GM23338 (cell line): ENCODE measurements around the gene MOB3B. TPM values are rescaled to one million over a fixed set of nuclear protein-coding genes. Genes with fewer than 3 reads are reported as not detected.

Experiments used
- ATAC-seq: fragments of 200-7000 bp; cut with Tn5 transposase; 3 replicates; pipeline ENCODE4 v1.9.1; 2020
- DNase-seq: peaks from one replicate; pipeline ENCODE4 v3.0.0-alpha.2; 2015; ENCODE audit warnings: low spot score
- H2AFZ ChIP-seq: fragments of 200-600 bp; sonication (generic); 2 replicates; pipeline ENCODE4 v1.8.0; 2016; ENCODE audit warnings: antibody characterized with exemption, mild to moderate bottlenecking, moderate library complexity
- H3F3A ChIP-seq: fragments of 200-600 bp; sonication (generic); replicated peaks from 2 replicates; pipeline ENCODE4 v1.8.0; 2017; ENCODE audit warnings: antibody characterized with exemption, mixed run types, low read depth
- H3K27ac ChIP-seq: fragments of 200-600 bp; sonication (generic); 2 replicates; pipeline ENCODE4 v1.6.1; 2016; ENCODE audit warnings: low read depth
- H3K27me3 ChIP-seq: fragments of 200-600 bp; sonication (generic); 2 replicates; pipeline ENCODE4 v1.8.0; 2016; ENCODE audit warnings: mild to moderate bottlenecking, mixed run types, moderate library complexity; ENCODE audit not compliant: insufficient read depth
- H3K36me3 ChIP-seq: fragments of 200-600 bp; sonication (generic); 2 replicates; pipeline ENCODE4 v1.8.0; 2016; ENCODE audit warnings: mild to moderate bottlenecking; ENCODE audit not compliant: insufficient read depth
- H3K4me1 ChIP-seq: fragments of 200-600 bp; sonication (generic); 2 replicates; pipeline ENCODE4 v1.8.0; 2016; ENCODE audit warnings: mild to moderate bottlenecking, moderate library complexity; ENCODE audit not compliant: insufficient read depth
- H3K4me2 ChIP-seq: fragments of 200-600 bp; sonication (generic); 2 replicates; pipeline ENCODE4 v1.7.1; 2017; ENCODE audit warnings: mixed run types
- H3K4me3 ChIP-seq: fragments of 200-600 bp; sonication (generic); 2 replicates; pipeline ENCODE4 v1.6.1; 2016; ENCODE audit warnings: mixed run types
- H3K79me2 ChIP-seq: fragments of 200-600 bp; sonication (generic); replicated peaks from 2 replicates; pipeline ENCODE4 v1.8.0; 2017; ENCODE audit warnings: mild to moderate bottlenecking; ENCODE audit not compliant: insufficient read depth
- H3K9me2 ChIP-seq: fragments of 200-600 bp; sonication (generic); 2 replicates; pipeline ENCODE4 v1.8.0; 2017; ENCODE audit not compliant: insufficient read depth
- H4K20me1 ChIP-seq: fragments of 200-600 bp; sonication (generic); replicated peaks from 2 replicates; pipeline ENCODE4 v1.8.0; 2017; ENCODE audit warnings: mild to moderate bottlenecking; ENCODE audit not compliant: insufficient read depth
- H3K27ac Mint-ChIP-seq: 2 replicates; pipeline ENCODE4 v1.8.0; 2020; ENCODE audit warnings: inconsistent platforms, mild to moderate bottlenecking, moderate library complexity, mixed read lengths
- H3K27me3 Mint-ChIP-seq: 3 replicates; pipeline ENCODE4 v1.8.0; 2022; ENCODE audit warnings: low read depth, mild to moderate bottlenecking, moderate library complexity, mixed read lengths, inconsistent platforms; ENCODE audit not compliant: insufficient read depth, poor library complexity
- H3K36me3 Mint-ChIP-seq: 3 replicates; pipeline ENCODE4 v1.8.0; 2021; ENCODE audit warnings: low read depth, mild to moderate bottlenecking, inconsistent platforms, moderate library complexity, mixed read lengths
- H3K4me1 Mint-ChIP-seq: 3 replicates; pipeline ENCODE4 v1.8.0; 2020; ENCODE audit warnings: mild to moderate bottlenecking, inconsistent platforms, mixed read lengths
- H3K4me3 Mint-ChIP-seq: 3 replicates; pipeline ENCODE4 v1.8.0; 2021; ENCODE audit warnings: moderate library complexity, mild to moderate bottlenecking, inconsistent platforms, mixed read lengths
- H3K9me3 Mint-ChIP-seq: 3 replicates; pipeline ENCODE4 v1.8.0; 2020; ENCODE audit warnings: moderate library complexity, mild to moderate bottlenecking, inconsistent platforms, mixed read lengths
- CREB1 ChIP-seq: fragments of 250-450 bp; sonication (Bioruptor Pico); IDR thresholded peaks from 2 replicates; pipeline ENCODE4 v1.5.0; 2020; ENCODE audit warnings: low read depth, mild to moderate bottlenecking, moderate library complexity
- ETS1 ChIP-seq: IDR thresholded peaks from 2 replicates; pipeline ENCODE4 v1.6.1; 2016; ENCODE audit warnings: antibody characterized with exemption
- EZH2 ChIP-seq: fragments of 200-600 bp; sonication (generic); IDR thresholded peaks from one replicate; pipeline ENCODE4 v1.8.0; 2017; ENCODE audit warnings: antibody characterized with exemption, mild to moderate bottlenecking, low read depth; ENCODE audit not compliant: unreplicated experiment
- EZH2phosphoT487 ChIP-seq: fragments of 200-600 bp; sonication (generic); IDR thresholded peaks from one replicate; pipeline ENCODE4 v1.8.1; 2018; ENCODE audit warnings: antibody characterized with exemption; ENCODE audit not compliant: unreplicated experiment
- JUNB ChIP-seq: IDR thresholded peaks from one replicate; pipeline ENCODE4 v1.6.1; 2016; ENCODE audit warnings: antibody characterized with exemption; ENCODE audit not compliant: unreplicated experiment
- NANOG ChIP-seq: IDR thresholded peaks from 2 replicates; pipeline ENCODE4 v1.6.1; 2016; ENCODE audit warnings: antibody characterized with exemption, borderline replicate concordance
- POLR2AphosphoS5 ChIP-seq: IDR thresholded peaks from 2 replicates; pipeline ENCODE4 v1.6.1; 2016; ENCODE audit warnings: antibody characterized with exemption, low read depth
- REST ChIP-seq: IDR thresholded peaks from one replicate; pipeline ENCODE4 v1.6.1; 2018; ENCODE audit warnings: antibody characterized with exemption; ENCODE audit not compliant: unreplicated experiment
- STAT1 ChIP-seq: IDR thresholded peaks from one replicate; pipeline ENCODE4 v1.6.1; 2016; ENCODE audit warnings: antibody characterized with exemption; ENCODE audit not compliant: unreplicated experiment
- ZNF114 ChIP-seq: fragments of 250-450 bp; sonication (Bioruptor Pico); IDR thresholded peaks from 2 replicates; pipeline ENCODE4 v1.5.0; 2020; ENCODE audit warnings: mild to moderate bottlenecking, moderate library complexity
- ZNF331 ChIP-seq: fragments of 250-450 bp; sonication (Bioruptor Pico); IDR thresholded peaks from 2 replicates; pipeline ENCODE4 v1.5.0; 2020; ENCODE audit warnings: low read depth, mild to moderate bottlenecking, moderate library complexity
- polyA plus RNA-seq: library from polyadenylated mRNA; unstranded; fragments of >200 nt; fragmentation: Nextera tagmentation; extraction: Ambion mirVana; gene quantifications from 2 replicates; pipeline ENCODE4 v1.2.1, GENCODE V29; 2016
- total RNA-seq: library from RNA; depleted of rRNA; stranded (reverse); fragments of >200 nt; shearing (Covaris generic); gene quantifications from 2 replicates; pipeline ENCODE4 v1.2.3, GENCODE V29; 2014
- TF ChIP-seq, protein P1 (sequence below), 2 experiments: fragments of 200-600 bp in 1 of 2; sonication (generic) in 1 of 2; conservative IDR thresholded peaks; 2 replicates each; pipeline versions ENCODE4 v1.5.1 to v1.6.1; 2016 to 2017; ENCODE audit warnings: antibody characterized with exemption in 2 of 2, low read depth in 2 of 2, mild to moderate bottlenecking in 2 of 2, moderate library complexity in 1 of 2
- TF ChIP-seq, protein P2 (sequence below): fragments of 250-450 bp; sonication (Bioruptor Pico); IDR thresholded peaks from 2 replicates; pipeline ENCODE4 v1.5.0; 2020; ENCODE audit warnings: mild to moderate bottlenecking, moderate library complexity

Gene MOB3B
- total and polyA plus RNA-seq, 2 experiments from 2014 or later: 7.6 to 12.1 TPM

- no peaks in the 10 kb centered on the region for H3K27me3 ChIP-seq
- H3K27ac Mint-ChIP-seq: no peak overlapping the region; the same call in 1 of the 2 replicates
- ATAC-seq (no peak), DNase-seq (no peak)
- no peaks in the 10 kb centered on the region for H3K4me1 Mint-ChIP-seq
- no peaks in the 10 kb centered on the region for H3F3A ChIP-seq
- no peak overlapping the region for H3K27ac ChIP-seq
- no peak overlapping the region for H3K4me3 Mint-ChIP-seq
- no peaks in the 10 kb centered on the region for H3K9me3 Mint-ChIP-seq
- no peak overlapping the region for H3K4me2 ChIP-seq
- H4K20me1 ChIP-seq: 0 out of 2 replicates have a peak, but pooled peaks cover 3% of the 10 kb centered on the region
- no peaks in the 10 kb centered on the region for H3K4me1 ChIP-seq
- no peaks in the 10 kb centered on the region for H3K27me3 Mint-ChIP-seq
- H3K36me3 ChIP-seq: no peaks in the 10 kb centered on the region; the same call in 1 of the 2 replicates
- no peak overlapping the region for H2AFZ ChIP-seq
- H3K9me2 ChIP-seq: no peaks in the 10 kb centered on the region
- H3K36me3 Mint-ChIP-seq: peaks cover 14% of the 10 kb centered on the region; the same call in 2 of the 3 replicates
- H3K4me3 ChIP-seq: no peak overlapping the region
- TF ChIP-seq NANOG: no peak
- no peak for TF ChIP-seq CREB1
- no peak for TF ChIP-seq POLR2AphosphoS5
- no peak for TF ChIP-seq EZH2
- no peak for TF ChIP-seq ETS1
- TF ChIP-seq, protein P1, sequence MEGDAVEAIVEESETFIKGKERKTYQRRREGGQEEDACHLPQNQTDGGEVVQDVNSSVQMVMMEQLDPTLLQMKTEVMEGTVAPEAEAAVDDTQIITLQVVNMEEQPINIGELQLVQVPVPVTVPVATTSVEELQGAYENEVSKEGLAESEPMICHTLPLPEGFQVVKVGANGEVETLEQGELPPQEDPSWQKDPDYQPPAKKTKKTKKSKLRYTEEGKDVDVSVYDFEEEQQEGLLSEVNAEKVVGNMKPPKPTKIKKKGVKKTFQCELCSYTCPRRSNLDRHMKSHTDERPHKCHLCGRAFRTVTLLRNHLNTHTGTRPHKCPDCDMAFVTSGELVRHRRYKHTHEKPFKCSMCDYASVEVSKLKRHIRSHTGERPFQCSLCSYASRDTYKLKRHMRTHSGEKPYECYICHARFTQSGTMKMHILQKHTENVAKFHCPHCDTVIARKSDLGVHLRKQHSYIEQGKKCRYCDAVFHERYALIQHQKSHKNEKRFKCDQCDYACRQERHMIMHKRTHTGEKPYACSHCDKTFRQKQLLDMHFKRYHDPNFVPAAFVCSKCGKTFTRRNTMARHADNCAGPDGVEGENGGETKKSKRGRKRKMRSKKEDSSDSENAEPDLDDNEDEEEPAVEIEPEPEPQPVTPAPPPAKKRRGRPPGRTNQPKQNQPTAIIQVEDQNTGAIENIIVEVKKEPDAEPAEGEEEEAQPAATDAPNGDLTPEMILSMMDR (conservative IDR thresholded peaks at IDR 0.05; ENCODE audit: low read depth in 2 of 2): no peak
- TF ChIP-seq JUNB: no peak
- no peak for TF ChIP-seq REST
- TF ChIP-seq, protein P2, sequence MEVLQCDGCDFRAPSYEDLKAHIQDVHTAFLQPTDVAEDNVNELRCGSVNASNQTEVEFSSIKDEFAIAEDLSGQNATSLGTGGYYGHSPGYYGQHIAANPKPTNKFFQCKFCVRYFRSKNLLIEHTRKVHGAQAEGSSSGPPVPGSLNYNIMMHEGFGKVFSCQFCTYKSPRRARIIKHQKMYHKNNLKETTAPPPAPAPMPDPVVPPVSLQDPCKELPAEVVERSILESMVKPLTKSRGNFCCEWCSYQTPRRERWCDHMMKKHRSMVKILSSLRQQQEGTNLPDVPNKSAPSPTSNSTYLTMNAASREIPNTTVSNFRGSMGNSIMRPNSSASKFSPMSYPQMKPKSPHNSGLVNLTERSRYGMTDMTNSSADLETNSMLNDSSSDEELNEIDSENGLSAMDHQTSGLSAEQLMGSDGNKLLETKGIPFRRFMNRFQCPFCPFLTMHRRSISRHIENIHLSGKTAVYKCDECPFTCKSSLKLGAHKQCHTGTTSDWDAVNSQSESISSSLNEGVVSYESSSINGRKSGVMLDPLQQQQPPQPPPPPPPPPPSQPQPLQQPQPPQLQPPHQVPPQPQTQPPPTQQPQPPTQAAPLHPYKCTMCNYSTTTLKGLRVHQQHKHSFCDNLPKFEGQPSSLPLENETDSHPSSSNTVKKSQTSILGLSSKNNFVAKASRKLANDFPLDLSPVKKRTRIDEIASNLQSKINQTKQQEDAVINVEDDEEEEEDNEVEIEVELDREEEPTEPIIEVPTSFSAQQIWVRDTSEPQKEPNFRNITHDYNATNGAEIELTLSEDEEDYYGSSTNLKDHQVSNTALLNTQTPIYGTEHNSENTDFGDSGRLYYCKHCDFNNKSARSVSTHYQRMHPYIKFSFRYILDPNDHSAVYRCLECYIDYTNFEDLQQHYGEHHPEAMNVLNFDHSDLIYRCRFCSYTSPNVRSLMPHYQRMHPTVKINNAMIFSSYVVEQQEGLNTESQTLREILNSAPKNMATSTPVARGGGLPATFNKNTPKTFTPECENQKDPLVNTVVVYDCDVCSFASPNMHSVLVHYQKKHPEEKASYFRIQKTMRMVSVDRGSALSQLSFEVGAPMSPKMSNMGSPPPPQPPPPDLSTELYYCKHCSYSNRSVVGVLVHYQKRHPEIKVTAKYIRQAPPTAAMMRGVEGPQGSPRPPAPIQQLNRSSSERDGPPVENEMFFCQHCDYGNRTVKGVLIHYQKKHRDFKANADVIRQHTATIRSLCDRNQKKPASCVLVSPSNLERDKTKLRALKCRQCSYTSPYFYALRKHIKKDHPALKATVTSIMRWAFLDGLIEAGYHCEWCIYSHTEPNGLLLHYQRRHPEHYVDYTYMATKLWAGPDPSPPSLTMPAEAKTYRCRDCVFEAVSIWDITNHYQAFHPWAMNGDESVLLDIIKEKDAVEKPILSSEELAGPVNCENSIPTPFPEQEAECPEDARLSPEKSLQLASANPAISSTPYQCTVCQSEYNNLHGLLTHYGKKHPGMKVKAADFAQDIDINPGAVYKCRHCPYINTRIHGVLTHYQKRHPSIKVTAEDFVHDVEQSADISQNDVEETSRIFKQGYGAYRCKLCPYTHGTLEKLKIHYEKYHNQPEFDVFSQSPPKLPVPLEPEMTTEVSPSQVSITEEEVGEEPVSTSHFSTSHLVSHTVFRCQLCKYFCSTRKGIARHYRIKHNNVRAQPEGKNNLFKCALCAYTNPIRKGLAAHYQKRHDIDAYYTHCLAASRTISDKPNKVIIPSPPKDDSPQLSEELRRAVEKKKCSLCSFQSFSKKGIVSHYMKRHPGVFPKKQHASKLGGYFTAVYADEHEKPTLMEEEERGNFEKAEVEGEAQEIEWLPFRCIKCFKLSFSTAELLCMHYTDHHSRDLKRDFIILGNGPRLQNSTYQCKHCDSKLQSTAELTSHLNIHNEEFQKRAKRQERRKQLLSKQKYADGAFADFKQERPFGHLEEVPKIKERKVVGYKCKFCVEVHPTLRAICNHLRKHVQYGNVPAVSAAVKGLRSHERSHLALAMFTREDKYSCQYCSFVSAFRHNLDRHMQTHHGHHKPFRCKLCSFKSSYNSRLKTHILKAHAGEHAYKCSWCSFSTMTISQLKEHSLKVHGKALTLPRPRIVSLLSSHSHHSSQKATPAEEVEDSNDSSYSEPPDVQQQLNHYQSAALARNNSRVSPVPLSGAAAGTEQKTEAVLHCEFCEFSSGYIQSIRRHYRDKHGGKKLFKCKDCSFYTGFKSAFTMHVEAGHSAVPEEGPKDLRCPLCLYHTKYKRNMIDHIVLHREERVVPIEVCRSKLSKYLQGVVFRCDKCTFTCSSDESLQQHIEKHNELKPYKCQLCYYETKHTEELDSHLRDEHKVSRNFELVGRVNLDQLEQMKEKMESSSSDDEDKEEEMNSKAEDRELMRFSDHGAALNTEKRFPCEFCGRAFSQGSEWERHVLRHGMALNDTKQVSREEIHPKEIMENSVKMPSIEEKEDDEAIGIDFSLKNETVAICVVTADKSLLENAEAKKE (CRISPR knock-in tag): no peak
- TF ChIP-seq STAT1: no peak
- no peak for TF ChIP-seq ZNF114 (CRISPR knock-in tag)
- TF ChIP-seq ZNF331 (CRISPR knock-in tag): no peak
- no peak for TF ChIP-seq EZH2phosphoT487
- H3K79me2 ChIP-seq: peaks cover 34% of the 10 kb centered on the region
These were observed 36.1 kb upstream of the MOB3B start for GRCh38 chr9:27565696-27566095.
